ENCODE results near the gene TMEM273. TPM values are rescaled to one million over a fixed set of nuclear protein-coding genes. Genes with fewer than 3 reads are reported as not detected.
A peak's percentile ranks its signal among the peaks of the same experiment; 100 is the strongest.

TMEM273 gene
- total RNA-seq (10 to 100 TPM in 1 of 5 donors, 1 to 10 TPM in 3, under 1 TPM in 1; 0.89 to 72.9 (median 2.9) TPM), polyA plus RNA-seq (1 to 10 TPM; 6.3 to 9.3 (median 6.5) TPM)
- long read RNA-seq, donor 1: 0 reads
- long read RNA-seq, donor 2: 0 reads
- long read RNA-seq, donor 3: 0 reads
- long read RNA-seq, donor 4: 0 reads
- long read RNA-seq, donor 5: 0 reads
- long read RNA-seq, donor 6, partial matches to known transcripts: 0 of 1 reads
- long read RNA-seq, donor 6, other reads (novel, unspliced or antisense): 0 of 1 reads
- long read RNA-seq, donor 7, partial matches to known transcripts: 0 of 2 reads
- long read RNA-seq, donor 7, other reads (novel, unspliced or antisense): 0 of 2 reads
- long read RNA-seq, donor 8, partial matches to known transcripts: 0 of 1 reads
- long read RNA-seq, donor 8, other reads (novel, unspliced or antisense): 0 of 1 reads
- long read RNA-seq, donor 9: 0 reads
- long read RNA-seq, donor 10: 0 reads

DNA sequence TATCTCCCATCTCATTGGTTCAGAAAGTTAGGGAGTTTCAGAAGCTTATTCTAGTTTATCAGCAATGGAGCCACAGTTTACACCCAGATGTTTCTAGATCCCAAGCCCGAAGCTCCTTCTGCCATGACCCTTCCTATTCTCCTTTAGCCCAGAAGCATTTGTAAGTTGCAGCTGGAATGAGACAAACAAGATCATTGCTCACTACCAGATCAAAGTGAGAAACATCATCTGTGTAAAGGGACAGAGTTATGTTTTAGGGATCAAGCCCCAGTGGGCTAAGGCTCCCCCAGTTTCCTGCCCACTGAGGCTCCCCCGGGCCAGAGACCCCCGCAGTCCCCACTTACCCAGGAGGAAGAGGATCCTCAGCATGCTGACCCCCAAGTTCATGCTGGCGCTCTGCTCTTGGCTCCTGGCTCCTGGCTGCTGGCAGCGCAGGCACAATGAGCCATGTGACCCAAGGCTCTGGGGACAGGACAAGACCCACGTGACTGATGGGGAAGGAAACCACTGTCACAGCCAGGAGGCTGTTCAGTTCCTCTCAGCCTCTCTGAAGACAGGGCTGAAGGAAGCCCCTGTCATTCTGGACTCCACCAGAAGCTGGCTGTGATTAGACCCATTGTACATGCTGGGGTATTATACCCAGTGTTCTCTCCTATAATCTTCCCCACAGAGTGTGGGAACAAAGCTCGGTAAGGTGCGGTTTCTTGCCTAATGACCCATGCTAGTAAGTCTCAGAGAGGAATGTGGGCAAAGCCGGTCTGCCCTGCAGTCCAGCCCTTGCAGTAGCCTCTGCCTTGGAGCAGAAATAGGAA, at the start of gene TMEM273:
TSS of gene TMEM273 (minus strand) at position 442 of the 812 bp plus-strand sequence. CDS start at position 387, 55 bp downstream.
- 41 to 54% (median 47%) methylated on average over 8 to 9 of the region's 9 CpGs for WGBS, 5 donors
- Histone ChIP-seq H3K4me1 (peaks cover 0 to 42% (median 13%) of the 10 kb centered on the region in 4 donors), H3K27ac (peak within 1 kb of the TSS; percentile 28 to 74 (median 69))

DNA sequence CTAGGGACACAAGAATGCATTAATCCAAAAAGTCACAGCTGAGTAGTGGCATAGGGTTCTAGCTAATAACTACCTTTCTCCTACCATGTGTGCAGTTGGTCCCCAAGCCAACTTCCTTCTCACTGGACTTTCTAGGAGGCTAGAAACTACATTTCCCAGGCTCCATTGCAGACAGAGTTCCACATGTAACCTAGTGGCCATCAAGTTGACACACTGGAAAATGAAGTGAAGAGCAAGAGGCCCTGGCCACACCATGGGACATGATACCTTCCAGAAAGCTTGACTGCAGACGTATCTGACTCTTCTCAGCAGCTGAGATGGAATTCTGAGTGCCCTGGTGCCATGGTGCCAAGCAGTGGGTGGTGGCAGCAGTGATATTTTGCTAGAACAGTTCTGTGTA, 49.8 kb upstream of the TMEM273 start:
- Histone ChIP-seq H3K4me1 (peaks cover 0 to under 1% (median 0%) of the 10 kb centered on the region in 4 donors), H3K36me3 (no peaks in the 10 kb centered on the region), H3K4me3 (no peak overlapping the region), H3K27ac (no peak overlapping the region), H3K27me3 (peaks cover 0 to 10% (median 0%) of the 10 kb centered on the region in 3 donors), H3K9me3 (no peaks in the 10 kb centered on the region)
- whole genome bisulfite sequencing, 5 donors: 50 to 91% (median 78%) methylated on average over 1 of the region's 1 CpG
- TF ChIP-seq POLR2AphosphoS5 (IDR thresholded peaks at IDR 0.05): no peak
- TF ChIP-seq POLR2A (IDR thresholded peaks at IDR 0.05): no peak
- TF ChIP-seq, protein P1, sequence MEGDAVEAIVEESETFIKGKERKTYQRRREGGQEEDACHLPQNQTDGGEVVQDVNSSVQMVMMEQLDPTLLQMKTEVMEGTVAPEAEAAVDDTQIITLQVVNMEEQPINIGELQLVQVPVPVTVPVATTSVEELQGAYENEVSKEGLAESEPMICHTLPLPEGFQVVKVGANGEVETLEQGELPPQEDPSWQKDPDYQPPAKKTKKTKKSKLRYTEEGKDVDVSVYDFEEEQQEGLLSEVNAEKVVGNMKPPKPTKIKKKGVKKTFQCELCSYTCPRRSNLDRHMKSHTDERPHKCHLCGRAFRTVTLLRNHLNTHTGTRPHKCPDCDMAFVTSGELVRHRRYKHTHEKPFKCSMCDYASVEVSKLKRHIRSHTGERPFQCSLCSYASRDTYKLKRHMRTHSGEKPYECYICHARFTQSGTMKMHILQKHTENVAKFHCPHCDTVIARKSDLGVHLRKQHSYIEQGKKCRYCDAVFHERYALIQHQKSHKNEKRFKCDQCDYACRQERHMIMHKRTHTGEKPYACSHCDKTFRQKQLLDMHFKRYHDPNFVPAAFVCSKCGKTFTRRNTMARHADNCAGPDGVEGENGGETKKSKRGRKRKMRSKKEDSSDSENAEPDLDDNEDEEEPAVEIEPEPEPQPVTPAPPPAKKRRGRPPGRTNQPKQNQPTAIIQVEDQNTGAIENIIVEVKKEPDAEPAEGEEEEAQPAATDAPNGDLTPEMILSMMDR (IDR thresholded peaks at IDR 0.05): no peak
- no peak for TF ChIP-seq EP300 (IDR thresholded peaks at IDR 0.05)
- DNase-seq: no peak
- intact Hi-C loops (cut with DNase I; ENCODE audit: low total_unique reads): no loop called here

More for the DNA sequence above, at the start of gene TMEM273:
- Histone ChIP-seq H3K4me3 (peak within 1 kb of the TSS; percentile 18 to 39 (median 32)), H3K36me3 (no peaks in the 10 kb centered on the region), H3K27me3 (peaks cover 0 to 6% (median 0%) of the 10 kb centered on the region in 3 donors), H3K9me3 (no peaks in the 10 kb centered on the region)
- DNase-seq: peak; percentile 49 to 72
- no peak for TF ChIP-seq EP300 (IDR thresholded peaks at IDR 0.05)
- peak; percentile 48 to 78 (median 77) for TF ChIP-seq POLR2AphosphoS5 (IDR thresholded peaks at IDR 0.05)
- intact Hi-C loops (cut with DNase I; ENCODE audit: low total_unique reads): no loop called here

GRCh38 chr10:49235392-49235791, 47.2 kb upstream of the TMEM273 start:
- H3K4me1 ChIP-seq: no peaks in the 10 kb centered on the region
- H3K36me3 ChIP-seq: no peaks in the 10 kb centered on the region
- H3K9me3 ChIP-seq: no peaks in the 10 kb centered on the region
- H3K27ac ChIP-seq: no peak overlapping the region
- no peak for DNase-seq
- TF ChIP-seq EP300 (IDR thresholded peaks at IDR 0.05): no peak
- no peak for TF ChIP-seq POLR2A (IDR thresholded peaks at IDR 0.05)
- TF ChIP-seq, protein P1 (IDR thresholded peaks at IDR 0.05): no peak
- no peak for TF ChIP-seq POLR2AphosphoS5 (IDR thresholded peaks at IDR 0.05)
- no peak overlapping the region for H3K4me3 ChIP-seq
- H3K27me3 ChIP-seq: peaks cover 0 to 10% (median 0%) of the 10 kb centered on the region in 3 donors
- intact Hi-C loops (cut with DNase I; ENCODE audit: low total_unique reads): no loop called here

GRCh38 chr10:49231086-49231820, 43.1 kb upstream of the TMEM273 start:
- no peak for DNase-seq
- no peaks in the 10 kb centered on the region for H3K36me3 ChIP-seq
- H3K27ac ChIP-seq: no peak overlapping the region
- no peaks in the 10 kb centered on the region for H3K4me1 ChIP-seq
- H3K9me3 ChIP-seq: no peaks in the 10 kb centered on the region
- TF ChIP-seq EP300 (IDR thresholded peaks at IDR 0.05) (no peak), POLR2AphosphoS5 (IDR thresholded peaks at IDR 0.05) (no peak), POLR2A (IDR thresholded peaks at IDR 0.05) (no peak)
- TF ChIP-seq, protein P1 (IDR thresholded peaks at IDR 0.05): no peak
- peaks cover 0 to 10% (median 0%) of the 10 kb centered on the region in 3 donors for H3K27me3 ChIP-seq
- intact Hi-C loops (cut with DNase I; ENCODE audit: low total_unique reads): no loop called here
- H3K4me3 ChIP-seq: no peak overlapping the region
- 48 to 57% (median 52%) methylated on average over 5 of the region's 5 CpGs for WGBS, 5 donors

All from stomach (tissue), 19 donors.